ENCODE results near the gene CBX2. TPM values are rescaled to one million over a fixed set of nuclear protein-coding genes. Genes with fewer than 3 reads are reported as not detected.

CBX2 gene
- total and polyA plus RNA-seq, 12 donors = 0.06 to 3.4 (median 0.82) TPM

- no peak overlapping the region for H3K27ac ChIP-seq
- no peaks in the 10 kb centered on the region for H3K9me3 ChIP-seq (replicated peaks in 1 of 3)
- 1 to 3% (median 1%) methylated on average over 27 to 79 of the region's 79 CpGs for WGBS, 4 donors
- TF ChIP-seq CTCF (IDR thresholded peaks at IDR 0.05) (no peak), POLR2A (IDR thresholded peaks at IDR 0.05) (no peak)
- peaks cover 84% of the 10 kb centered on the region for H3K27me3 ChIP-seq
- no peaks in the 10 kb centered on the region for H3K36me3 ChIP-seq (replicated peaks in 1 of 2)
- DNase-seq = peak in 6 of 7 donors; percentile 47 to 72 (median 62)
- H3K4me1 ChIP-seq (replicated peaks in 1 of 2) = peaks cover 8 to 29% of the 10 kb centered on the region in 2 donors
- H3K4me3 ChIP-seq = no peak overlapping the region
- intact Hi-C loops (cut with DNase I) = no loop called here
Observed at GRCh38 chr17:79810130-79811010, 32.4 kb downstream of the CBX2 start.

- H3K27me3 ChIP-seq = peaks cover 87% of the 10 kb centered on the region
- WGBS, 4 donors = 2 to 4% (median 3%) methylated on average over 31 to 66 of the region's 66 CpGs
- H3K4me1 ChIP-seq (replicated peaks in 1 of 2) = peaks cover 10 to 31% of the 10 kb centered on the region in 2 donors
- H3K36me3 ChIP-seq (replicated peaks in 1 of 2) = no peaks in the 10 kb centered on the region
- TF ChIP-seq POLR2A (IDR thresholded peaks at IDR 0.05) (no peak), CTCF (IDR thresholded peaks at IDR 0.05) (peak in 4 of 6 experiments; percentile 24 to 54 (median 38))
- H3K9me3 ChIP-seq (replicated peaks in 1 of 3) = no peaks in the 10 kb centered on the region
- intact Hi-C loops (cut with DNase I) = no loop called here
- no peak overlapping the region for H3K4me3 ChIP-seq
- H3K27ac ChIP-seq = no peak overlapping the region
- no peak for DNase-seq
Observed at GRCh38 chr17:79811011-79811867, 33.3 kb downstream of the CBX2 start.

- Histone ChIP-seq H3K27ac (no peak overlapping the region), H3K4me3 (no peak overlapping the region), H3K27me3 (peaks cover 87% of the 10 kb centered on the region), H3K4me1 (replicated peaks in 1 of 2) (peaks cover 10 to 31% of the 10 kb centered on the region in 2 donors), H3K9me3 (replicated peaks in 1 of 3) (no peaks in the 10 kb centered on the region), H3K36me3 (replicated peaks in 1 of 2) (no peaks in the 10 kb centered on the region)
- DNase-seq = no peak
- intact Hi-C loops (cut with DNase I) = no loop called here
- WGBS, 4 donors = 4 to 8% (median 6%) methylated on average over 15 to 20 of the region's 20 CpGs
- TF ChIP-seq POLR2A (IDR thresholded peaks at IDR 0.05) (no peak), CTCF (IDR thresholded peaks at IDR 0.05) (no peak)
Observed at GRCh38 chr17:79811868-79812352, 34.0 kb downstream of the CBX2 start.
